Activated CD8-positive, alpha-beta T cell treated with anti-CD3 and anti-CD28 coated beads for 36 hours (primary cell): ENCODE data around the gene INSYN1. TPM values are rescaled to one million over a fixed set of nuclear protein-coding genes. Genes with fewer than 3 reads are reported as not detected.
"Not testable (repeated sequence)": the region's sequence is repeated elsewhere in the genome, so short reads cannot be mapped to it uniquely, and the experiment has no call there.

Experiments
- ATAC-seq: fragments of 200-7000 bp; cut with Tn5 transposase; one replicate; pipeline ENCODE4 v1.10.0; 2021; ENCODE audit warnings: mild to moderate bottlenecking, moderate library complexity
- CTCF ChIA-PET: fragments of 350-600 bp; sonication (Branson Sonifier 250); formaldehyde crosslinking; loops from one replicate; lab custom pipeline; 2021; ENCODE audit warnings: antibody characterized with exemption; lab: Charles Lee
- POLR2A ChIA-PET: fragments of 350-600 bp; sonication (Branson Sonifier 250); formaldehyde crosslinking; loops from one replicate; lab custom pipeline; 2021; ENCODE audit warnings: antibody characterized with exemption; lab: Charles Lee
- DNase-seq: peaks from one replicate; pipeline ENCODE4 v3.0.0-alpha.2; 2020
- H3K27ac Mint-ChIP-seq: one replicate; pipeline ENCODE4 v1.8.0; 2021; ENCODE audit warnings: mild to moderate bottlenecking, mixed read lengths
- H3K27me3 Mint-ChIP-seq: one replicate; pipeline ENCODE4 v1.8.0; 2021; ENCODE audit warnings: mixed read lengths
- H3K36me3 Mint-ChIP-seq: one replicate; pipeline ENCODE4 v1.8.0; 2021; ENCODE audit warnings: low read depth, mixed read lengths
- H3K4me1 Mint-ChIP-seq: one replicate; pipeline ENCODE4 v1.8.0; 2021; ENCODE audit warnings: low read depth, mixed read lengths
- H3K4me3 Mint-ChIP-seq: one replicate; pipeline ENCODE4 v1.8.0; 2021; ENCODE audit warnings: mild to moderate bottlenecking, moderate library complexity, mixed read lengths
- H3K9me3 Mint-ChIP-seq: one replicate; pipeline ENCODE4 v1.8.0; 2021; ENCODE audit warnings: mixed read lengths
- intact Hi-C: fragments of 100-400 bp; cut with micrococcal nuclease; formaldehyde crosslinking; loops from one replicate; pipeline ENCODE4 v1.10.0; 2022
- total RNA-seq, 2 experiments: library from RNA; stranded (reverse); gene quantifications; one replicate each; pipeline ENCODE4 v1.2.3, GENCODE V29; 2021
- TF ChIP-seq, protein P1 (sequence below): fragments of 200-600 bp; IDR thresholded peaks from one replicate; pipeline ENCODE4 v1.8.0; 2022; ENCODE audit warnings: antibody characterized with exemption, mild to moderate bottlenecking

The INSYN1 gene
- total RNA-seq, 2 experiments from 2014 or later, result not detected

DNA sequence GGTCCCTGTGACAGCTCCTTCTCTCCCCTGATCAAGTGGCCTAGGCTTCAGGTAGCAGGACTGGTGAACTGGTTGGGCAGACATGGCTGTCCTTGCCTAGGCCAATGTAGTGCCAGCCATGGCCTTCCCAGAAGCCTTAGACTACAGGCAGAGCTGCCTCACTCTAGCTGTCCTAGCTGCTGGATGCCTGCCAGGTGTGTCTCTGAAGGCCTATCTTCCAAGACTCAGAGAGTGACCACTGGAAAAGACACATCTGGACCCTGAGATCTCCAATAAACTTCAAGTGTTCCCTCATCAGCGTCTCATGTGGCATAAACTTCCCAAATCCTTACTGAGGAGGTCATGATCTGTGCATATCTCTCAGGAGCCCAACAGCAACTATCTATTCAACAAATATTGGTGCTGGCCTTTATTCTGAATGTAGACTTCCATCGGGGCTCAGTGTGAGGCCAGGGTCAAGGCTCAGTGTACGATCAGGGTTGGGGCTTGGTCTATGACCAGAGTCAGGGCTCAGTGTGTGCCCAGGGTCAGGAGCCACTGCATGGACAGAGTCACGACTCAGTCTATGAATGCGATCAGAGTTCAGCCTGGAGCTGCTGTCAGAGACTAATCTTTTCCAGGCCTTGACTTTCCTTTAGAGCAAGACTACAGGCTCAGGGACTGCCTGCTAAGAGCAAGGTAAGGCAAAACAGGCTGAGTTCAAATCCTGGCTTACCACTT lies 36.5 kb upstream of the INSYN1 start:
- POLR2A ChIA-PET, result no interaction called here
- CTCF ChIA-PET, result no interaction called here
- Mint-ChIP-seq H3K4me1 (no peaks in the 10 kb centered on the region), H3K27ac (no peak overlapping the region), H3K9me3 (no peaks in the 10 kb centered on the region), H3K36me3 (no peaks in the 10 kb centered on the region), H3K4me3 (no peak overlapping the region), H3K27me3 (no peaks in the 10 kb centered on the region)
- no peak for DNase-seq
- TF ChIP-seq, protein P1, sequence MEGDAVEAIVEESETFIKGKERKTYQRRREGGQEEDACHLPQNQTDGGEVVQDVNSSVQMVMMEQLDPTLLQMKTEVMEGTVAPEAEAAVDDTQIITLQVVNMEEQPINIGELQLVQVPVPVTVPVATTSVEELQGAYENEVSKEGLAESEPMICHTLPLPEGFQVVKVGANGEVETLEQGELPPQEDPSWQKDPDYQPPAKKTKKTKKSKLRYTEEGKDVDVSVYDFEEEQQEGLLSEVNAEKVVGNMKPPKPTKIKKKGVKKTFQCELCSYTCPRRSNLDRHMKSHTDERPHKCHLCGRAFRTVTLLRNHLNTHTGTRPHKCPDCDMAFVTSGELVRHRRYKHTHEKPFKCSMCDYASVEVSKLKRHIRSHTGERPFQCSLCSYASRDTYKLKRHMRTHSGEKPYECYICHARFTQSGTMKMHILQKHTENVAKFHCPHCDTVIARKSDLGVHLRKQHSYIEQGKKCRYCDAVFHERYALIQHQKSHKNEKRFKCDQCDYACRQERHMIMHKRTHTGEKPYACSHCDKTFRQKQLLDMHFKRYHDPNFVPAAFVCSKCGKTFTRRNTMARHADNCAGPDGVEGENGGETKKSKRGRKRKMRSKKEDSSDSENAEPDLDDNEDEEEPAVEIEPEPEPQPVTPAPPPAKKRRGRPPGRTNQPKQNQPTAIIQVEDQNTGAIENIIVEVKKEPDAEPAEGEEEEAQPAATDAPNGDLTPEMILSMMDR, result no peak
- intact Hi-C loops, result no loop called here
- ATAC-seq, result no peak

DNA sequence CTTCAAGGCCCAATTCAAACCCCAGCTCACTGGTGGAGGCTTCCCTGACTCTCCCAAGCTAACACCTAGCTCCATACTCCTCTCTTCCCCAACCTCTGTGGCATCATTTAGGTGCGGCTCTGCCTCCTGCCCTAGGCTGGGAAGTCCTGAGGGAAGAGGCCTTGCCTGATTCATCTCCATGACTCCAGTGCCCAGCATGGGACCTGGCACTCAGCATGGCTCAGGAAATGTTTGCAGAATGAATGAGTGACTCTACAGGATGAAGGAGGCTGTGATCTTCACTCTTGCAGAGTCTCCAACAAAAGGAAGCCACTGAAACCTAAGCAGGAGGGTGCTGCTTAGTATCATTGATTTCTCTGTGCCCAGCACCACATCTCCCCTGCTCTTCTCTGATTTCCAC lies 34.5 kb upstream of the INSYN1 start:
- H3K4me3 Mint-ChIP-seq, result no peak overlapping the region
- POLR2A ChIA-PET, result no interaction called here
- ATAC-seq, result no peak
- TF ChIP-seq, protein P1, result no peak
- intact Hi-C loops, result no loop called here
- H3K27me3 Mint-ChIP-seq, result no peaks in the 10 kb centered on the region
- H3K27ac Mint-ChIP-seq, result no peak overlapping the region
- DNase-seq, result no peak
- no peaks in the 10 kb centered on the region for H3K36me3 Mint-ChIP-seq
- CTCF ChIA-PET, result no interaction called here
- H3K4me1 Mint-ChIP-seq, result no peaks in the 10 kb centered on the region
- H3K9me3 Mint-ChIP-seq, result no peaks in the 10 kb centered on the region

DNA sequence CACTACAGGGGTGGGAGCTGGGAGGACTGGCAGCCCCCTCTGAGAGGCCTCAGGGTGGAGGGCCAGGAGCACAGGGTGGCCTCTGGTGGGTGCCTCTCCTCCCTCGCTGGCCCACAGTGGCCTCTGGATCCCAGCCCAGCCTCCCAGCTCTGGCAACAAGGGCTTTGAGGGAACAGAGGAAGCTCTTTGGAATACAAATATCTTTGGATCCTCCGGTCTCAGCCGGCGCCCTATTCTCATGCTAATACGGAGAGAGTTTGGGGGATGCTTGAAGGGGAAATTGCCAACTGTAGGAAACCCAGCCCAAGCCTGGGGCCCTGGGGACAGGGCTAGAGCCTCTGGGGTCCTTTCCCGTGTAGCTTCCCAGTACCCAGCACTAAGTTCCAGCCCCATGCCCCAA lies 33.4 kb upstream of the INSYN1 start:
- CTCF ChIA-PET, result no interaction called here
- Mint-ChIP-seq H3K4me3 (no peak overlapping the region), H3K9me3 (no peaks in the 10 kb centered on the region), H3K27ac (no peak overlapping the region), H3K4me1 (no peaks in the 10 kb centered on the region), H3K36me3 (no peaks in the 10 kb centered on the region), H3K27me3 (no peaks in the 10 kb centered on the region)
- POLR2A ChIA-PET, result no interaction called here
- TF ChIP-seq, protein P1, result no peak
- intact Hi-C loops, result no loop called here
- ATAC-seq, result no peak
- no peak for DNase-seq

DNA sequence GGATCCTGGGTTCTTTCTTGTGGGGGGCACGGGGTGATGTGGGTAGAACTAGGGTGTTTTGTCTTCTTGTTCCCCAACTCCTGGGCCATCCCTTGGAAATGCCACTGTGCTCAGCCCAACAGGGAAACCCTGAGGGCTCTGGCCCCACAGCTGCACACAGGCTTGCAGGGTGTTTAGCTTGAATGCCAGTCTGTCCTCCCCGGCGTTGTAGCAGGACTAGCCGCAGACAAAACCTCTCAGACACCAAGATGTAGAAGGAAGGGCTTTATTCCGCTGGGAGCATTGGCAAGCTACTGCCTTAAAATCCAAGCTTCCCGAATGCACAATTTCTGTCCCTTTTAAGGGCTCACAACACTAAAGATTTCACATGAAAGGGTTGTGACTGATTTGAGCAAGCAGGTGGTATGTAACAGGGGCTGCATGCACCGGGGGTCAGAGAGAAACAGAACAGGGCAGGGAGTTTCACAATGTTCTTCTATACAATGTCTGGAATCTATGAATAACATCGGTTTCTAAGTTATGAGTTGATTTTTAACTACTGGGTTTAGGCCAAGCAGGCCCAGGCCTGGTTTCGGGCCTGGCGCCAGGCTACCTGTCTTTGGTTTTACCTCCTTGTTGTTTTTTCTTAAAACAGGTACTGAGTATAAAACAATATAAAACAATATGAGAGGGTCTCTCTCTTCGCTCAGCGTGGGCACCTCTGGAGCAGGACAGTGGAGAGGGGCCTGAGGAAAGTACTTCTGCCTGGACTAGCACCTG lies 32.3 kb upstream of the INSYN1 start:
- H3K4me1 Mint-ChIP-seq, DNase-seq, H3K4me3 Mint-ChIP-seq, H3K27ac Mint-ChIP-seq, POLR2A ChIA-PET, CTCF ChIA-PET, intact Hi-C loops, H3K9me3 Mint-ChIP-seq, ATAC-seq, H3K36me3 Mint-ChIP-seq, H3K27me3 Mint-ChIP-seq: not testable (repeated sequence)

DNA sequence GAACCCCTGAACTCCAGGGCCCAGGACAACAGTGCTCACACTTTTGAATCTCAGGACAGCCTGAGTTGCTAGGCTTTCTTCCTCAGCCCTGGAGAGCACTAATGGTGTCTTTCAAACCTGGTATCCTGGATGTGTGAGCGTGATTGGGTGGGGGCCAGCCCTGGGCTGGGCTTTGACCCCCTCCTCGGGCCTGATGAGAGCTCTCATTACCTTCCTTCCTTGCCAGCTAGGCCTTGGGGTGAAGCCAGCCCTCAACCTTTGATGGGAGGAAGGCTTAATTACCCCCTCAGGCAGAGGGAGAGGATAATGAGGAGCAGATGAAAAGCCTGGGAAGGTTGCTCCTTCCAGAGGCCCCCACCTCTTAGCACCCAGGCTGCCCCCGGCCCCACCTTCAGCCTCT lies 31.1 kb upstream of the INSYN1 start:
- H3K4me3 Mint-ChIP-seq, result no peak overlapping the region
- no peaks in the 10 kb centered on the region for H3K27me3 Mint-ChIP-seq
- H3K9me3 Mint-ChIP-seq, result no peaks in the 10 kb centered on the region
- ATAC-seq (no peak), DNase-seq (no peak)
- TF ChIP-seq, protein P1, result no peak
- no peaks in the 10 kb centered on the region for H3K36me3 Mint-ChIP-seq
- intact Hi-C loops, result no loop called here
- ChIA-PET POLR2A (no interaction called here), CTCF (no interaction called here)
- H3K4me1 Mint-ChIP-seq, result no peaks in the 10 kb centered on the region
- no peak overlapping the region for H3K27ac Mint-ChIP-seq
